GM18502 (cell line): Measurements from ENCODE around the gene PZP.
"Not testable (repeated sequence)": the region's sequence is repeated elsewhere in the genome, so short reads cannot be mapped to it uniquely, and the experiment has no call there.

ENCODE experiments used
- ATAC-seq: cut with Tn5 transposase; IDR thresholded peaks from one replicate; pipeline ENCODE4 v1.9.1; 2021; ENCODE audit warnings: mild to moderate bottlenecking; ENCODE audit not compliant: unreplicated experiment, poor library complexity

The PZP gene

DNA sequence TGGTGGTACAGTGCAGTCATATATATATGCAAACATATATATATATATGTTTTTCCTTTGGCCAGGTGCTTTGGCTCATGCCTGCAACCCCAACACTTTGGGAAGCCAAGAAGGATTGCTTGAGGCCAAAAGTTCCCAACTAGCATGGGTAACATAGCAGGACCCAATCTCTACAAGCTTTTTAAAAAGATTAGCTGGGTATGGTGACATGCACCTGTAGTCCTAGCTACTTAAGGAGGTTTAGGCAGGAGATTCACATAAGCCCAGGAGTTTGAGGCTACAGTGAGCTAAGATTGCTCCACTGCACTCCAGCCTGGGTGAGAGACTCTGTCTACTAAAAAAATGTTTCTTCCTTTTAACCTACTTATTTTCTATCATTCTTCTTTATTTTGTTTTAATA, 10.2 kb downstream of the PZP start:
- ATAC-seq: no peak

- no peak for ATAC-seq
These were observed 23.9 kb downstream of the PZP start for GRCh38 chr12:9184276-9184675.

GRCh38 chr12:9180810-9181209, 27.4 kb downstream of the PZP start:
- ATAC-seq: no peak

DNA sequence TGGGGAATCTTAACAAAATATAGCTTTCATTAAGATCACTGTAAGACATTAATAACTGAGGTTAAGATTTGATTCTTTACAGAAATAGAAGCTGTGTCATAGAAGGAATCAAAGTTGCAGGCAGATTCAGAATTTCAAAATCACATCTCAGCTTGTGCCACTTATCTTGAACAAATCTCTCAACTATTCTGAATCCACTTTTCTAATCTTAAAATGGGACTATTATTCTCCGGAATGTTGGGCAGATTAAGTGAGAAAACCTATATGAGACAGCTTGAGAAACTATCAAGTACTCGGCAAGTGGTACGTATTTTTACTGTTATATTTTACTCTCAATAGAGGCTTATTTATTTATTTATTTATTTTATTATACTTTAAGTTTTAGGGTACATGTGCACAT, 28.4 kb downstream of the PZP start:
- ATAC-seq: no peak

DNA sequence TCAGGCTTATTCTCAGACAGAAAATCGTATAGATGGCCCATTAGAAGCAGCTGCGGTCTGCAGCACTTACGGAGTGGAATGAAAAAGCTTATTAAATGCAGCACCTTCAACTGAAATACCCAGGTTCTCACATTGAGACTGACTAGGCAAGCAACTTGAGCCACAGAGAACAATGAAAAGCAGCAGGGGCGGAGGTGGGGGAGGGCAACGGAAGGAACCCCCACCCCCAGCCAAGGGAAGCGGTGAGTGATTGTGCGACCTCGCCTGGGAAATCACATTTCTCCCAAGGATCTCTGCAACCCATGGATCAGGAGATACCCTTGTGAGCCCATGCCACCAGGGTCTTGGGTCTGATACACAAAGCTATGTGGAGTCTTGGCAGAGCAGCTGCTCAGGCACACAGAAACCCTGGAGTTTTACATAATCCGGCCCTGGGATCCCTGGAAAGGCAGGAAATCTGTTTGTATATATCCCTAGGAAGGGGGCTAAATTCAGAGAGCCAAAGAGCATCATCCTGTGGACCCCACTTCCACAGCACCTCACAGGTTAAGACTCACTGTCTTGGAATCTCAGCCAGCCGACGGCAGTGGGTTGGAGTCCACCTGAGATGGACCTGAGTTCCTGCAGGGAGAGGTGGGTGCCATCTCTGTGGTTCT, 38.1 kb downstream of the PZP start:
- no peak for ATAC-seq

DNA sequence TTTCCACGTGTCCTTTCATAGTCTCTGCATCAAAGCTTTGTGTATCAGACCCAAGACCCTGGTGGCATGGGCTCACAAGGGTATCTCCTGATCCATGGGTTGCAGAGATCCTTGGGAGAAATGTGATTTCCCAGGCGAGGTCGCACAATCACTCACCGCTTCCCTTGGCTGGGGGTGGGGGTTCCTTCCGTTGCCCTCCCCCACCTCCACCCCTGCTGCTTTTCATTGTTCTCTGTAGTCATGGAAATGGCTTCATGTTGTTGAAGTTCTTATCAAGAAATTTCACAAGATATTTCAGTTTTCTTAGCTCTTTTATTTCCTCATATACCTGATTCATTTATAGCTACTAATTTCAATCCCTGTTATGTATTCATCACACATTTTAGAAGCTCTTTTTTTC, 40.9 kb downstream of the PZP start:
- not testable (repeated sequence) for ATAC-seq

- no peak for ATAC-seq
These were observed 44.8 kb downstream of the PZP start for GRCh38 chr12:9163392-9163791.

- ATAC-seq: no peak
These were observed 52.1 kb downstream of the PZP start for GRCh38 chr12:9156119-9156518.

DNA sequence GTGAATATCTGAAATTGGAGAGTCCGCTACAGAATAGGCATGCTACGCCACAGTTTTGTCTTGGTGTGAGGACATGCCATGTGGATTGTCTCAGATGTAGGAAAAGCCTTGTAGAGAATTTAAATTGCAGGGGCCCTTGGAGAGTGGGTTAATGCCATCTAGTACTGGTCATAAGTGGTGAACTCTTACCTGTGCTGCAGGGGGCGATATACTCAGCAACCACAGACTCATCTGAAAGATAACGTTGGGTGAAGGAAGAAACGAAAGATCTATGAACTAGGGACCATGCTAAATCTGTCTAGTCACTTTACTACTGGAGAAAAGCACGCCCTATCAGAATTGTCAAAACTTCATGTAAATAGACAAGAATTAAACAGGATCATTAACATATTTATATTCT, 58.8 kb downstream of the PZP start:
- ATAC-seq: no peak

DNA sequence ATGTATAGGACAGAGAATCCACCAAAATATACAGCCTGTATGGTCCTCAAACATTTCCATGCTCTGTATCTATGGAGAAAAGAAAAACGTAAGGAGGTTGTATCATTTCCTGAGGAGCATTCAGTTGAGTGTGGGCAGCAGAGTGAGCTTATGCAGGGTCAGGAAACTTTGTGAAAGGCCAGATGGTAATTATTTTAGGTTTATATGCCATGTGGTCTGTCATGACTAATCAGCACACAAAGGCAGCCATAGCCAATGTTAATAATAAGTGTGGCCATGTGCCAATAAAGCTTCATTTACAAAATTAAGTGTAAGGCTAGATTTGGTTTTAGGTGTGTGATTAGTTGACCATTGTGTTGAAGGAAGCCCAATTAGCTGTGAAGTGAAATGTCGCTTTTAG, 59.3 kb downstream of the PZP start:
- ATAC-seq: no peak

- ATAC-seq: no peak
These were observed 60.7 kb downstream of the PZP start for GRCh38 chr12:9147461-9147860.

DNA sequence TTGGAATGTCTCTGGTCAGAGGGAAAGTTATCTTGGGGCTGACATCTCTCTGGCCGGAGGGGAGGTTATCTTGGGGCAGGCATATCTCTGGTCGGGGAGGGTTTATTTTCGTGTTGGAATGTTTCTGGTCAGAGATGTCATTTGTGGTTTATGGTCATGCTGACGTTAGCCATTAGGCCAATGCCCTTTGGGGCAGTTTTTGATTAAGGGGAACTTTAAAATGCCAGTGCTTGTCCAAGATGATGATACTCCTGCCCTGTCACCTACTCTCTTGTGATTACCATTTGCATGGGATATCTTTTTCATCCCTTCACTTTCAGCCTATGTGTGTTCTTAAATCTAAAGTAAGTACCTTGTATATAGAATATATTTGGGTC, 63.5 kb downstream of the PZP start:
- ATAC-seq: no peak

- ATAC-seq: no peak
These were observed 64.1 kb downstream of the PZP start for GRCh38 chr12:9143929-9144729.

- no peak for ATAC-seq
These were observed 65.1 kb downstream of the PZP start for GRCh38 chr12:9143137-9143536.

DNA sequence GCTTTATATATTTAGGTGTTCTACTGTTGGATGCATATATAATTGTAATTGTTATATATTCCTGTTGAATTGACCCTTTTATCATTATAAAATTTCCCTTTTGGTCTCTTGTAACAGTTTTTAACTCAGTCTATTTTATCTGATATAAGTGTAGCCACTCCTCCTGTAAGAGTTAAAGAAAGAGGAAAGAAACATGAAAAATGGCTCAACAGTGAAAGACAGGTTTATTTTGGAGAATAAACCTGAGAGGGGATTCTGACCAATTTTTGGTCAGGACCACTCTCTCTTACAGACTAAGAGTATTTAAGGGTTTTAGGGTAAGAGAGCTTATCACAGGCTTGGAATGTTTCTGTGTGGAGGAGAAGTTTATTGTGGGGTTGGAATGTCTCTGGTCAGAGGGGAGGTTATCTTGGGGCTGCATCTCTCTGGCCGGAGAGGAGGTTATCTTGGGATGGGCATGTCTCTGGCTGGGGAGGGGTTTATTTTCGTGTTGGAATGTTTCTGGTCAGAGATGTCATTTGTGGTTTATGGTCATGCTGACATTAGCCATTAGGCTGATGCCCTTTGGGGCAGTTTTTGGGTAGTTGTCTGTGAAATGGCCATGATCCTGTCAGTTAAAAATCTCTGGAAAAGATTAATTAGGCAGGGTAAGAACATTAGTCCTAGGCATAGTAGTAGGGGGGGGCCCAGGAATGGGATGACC, 68.5 kb downstream of the PZP start:
- ATAC-seq: not testable (repeated sequence)

GRCh38 chr12:9135903-9136310, 72.3 kb downstream of the PZP start:
- no peak for ATAC-seq

- ATAC-seq: no peak
These were observed 73.1 kb downstream of the PZP start for GRCh38 chr12:9134981-9135628.

DNA sequence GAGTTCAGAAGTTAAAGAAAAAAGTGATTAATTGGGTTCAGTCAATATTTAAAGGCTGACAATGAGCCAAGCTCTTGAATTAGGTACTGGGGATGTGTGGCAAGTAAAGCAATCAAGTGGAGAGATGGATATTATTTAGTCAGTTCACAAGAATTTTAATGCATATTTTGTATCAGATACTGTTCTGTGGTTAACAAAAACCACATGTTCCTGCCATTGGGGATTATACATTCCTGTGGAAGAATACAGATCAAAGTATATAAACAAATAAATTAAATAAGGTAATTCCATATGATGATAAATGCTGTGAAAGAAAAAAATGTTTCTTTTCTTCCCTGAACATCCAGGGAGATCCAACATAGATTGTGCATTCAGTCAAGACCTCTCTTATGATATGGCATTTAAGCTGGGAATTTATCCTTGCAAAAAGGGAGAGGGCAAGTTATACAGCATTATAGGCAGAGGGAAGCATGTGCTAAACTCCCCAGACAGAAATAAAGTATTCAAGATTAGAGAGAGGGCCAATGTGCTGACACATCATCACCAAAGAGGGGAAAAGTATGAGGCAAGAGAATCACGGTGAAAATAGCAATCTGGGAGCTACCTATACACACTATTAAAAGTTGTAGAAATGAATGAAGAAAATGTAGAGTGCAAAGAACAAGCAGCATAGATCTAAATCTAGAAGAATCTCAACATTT, 74.8 kb downstream of the PZP start:
- ATAC-seq: no peak

DNA sequence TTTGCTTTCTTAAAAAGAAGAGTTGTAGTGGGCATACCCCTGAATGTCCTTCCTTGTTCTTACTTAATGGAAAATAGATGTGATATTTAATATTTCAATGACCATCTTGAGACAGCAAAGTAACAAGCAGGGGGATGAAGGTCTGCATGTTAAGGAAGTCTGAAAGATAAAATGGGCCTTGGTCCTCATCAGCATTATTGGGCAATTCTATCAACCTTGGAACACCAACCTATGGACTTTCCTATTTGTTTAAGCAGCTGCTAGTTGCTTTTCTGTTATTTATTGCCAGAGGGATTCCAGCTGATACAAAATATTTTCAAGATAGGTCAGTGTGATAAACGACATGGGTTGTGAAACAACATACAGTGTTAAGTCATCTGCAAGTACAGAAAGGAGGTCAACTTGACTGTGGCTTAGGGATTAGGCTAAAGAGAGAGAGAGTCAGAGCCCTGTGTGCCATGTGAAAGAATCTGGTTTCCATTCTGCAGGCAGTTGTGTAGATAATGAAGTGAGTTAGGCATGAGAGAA, 76.1 kb downstream of the PZP start:
- no peak for ATAC-seq

DNA sequence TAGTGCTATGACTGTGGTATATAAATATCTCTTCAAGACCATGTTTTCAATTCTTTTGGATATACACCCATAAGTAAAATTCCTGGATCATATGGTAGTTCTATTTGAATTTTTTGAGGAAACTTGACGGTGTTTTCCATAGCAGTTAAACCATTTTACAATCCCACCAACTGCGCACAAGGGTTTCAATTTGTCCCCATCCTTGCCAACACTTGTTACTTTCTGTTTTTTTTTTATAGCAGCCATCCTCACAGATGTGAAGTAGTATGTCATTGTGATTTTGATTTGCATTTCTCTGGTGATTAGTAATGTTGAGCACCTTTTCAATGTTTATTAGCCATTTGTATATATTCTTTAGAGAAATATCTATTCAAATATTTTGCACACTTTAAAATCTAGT, 78.0 kb downstream of the PZP start:
- ATAC-seq: no peak
